ENCODE data around the gene TCF20.

DNA sequence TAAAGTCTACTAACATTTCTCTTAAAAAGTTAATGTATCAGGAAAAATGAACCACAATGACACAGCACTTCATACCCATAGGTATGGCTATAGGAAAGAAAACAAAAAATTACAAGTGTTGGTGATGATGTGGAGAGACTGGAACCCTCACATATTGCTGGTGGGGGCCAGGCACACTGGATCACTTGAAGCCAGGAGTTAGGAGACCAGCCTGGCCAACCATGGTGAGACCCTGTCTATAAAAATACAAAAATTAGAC is 26.7 kb downstream of the TCF20 start:
- TF ChIP-seq, protein P1, sequence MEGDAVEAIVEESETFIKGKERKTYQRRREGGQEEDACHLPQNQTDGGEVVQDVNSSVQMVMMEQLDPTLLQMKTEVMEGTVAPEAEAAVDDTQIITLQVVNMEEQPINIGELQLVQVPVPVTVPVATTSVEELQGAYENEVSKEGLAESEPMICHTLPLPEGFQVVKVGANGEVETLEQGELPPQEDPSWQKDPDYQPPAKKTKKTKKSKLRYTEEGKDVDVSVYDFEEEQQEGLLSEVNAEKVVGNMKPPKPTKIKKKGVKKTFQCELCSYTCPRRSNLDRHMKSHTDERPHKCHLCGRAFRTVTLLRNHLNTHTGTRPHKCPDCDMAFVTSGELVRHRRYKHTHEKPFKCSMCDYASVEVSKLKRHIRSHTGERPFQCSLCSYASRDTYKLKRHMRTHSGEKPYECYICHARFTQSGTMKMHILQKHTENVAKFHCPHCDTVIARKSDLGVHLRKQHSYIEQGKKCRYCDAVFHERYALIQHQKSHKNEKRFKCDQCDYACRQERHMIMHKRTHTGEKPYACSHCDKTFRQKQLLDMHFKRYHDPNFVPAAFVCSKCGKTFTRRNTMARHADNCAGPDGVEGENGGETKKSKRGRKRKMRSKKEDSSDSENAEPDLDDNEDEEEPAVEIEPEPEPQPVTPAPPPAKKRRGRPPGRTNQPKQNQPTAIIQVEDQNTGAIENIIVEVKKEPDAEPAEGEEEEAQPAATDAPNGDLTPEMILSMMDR (IDR thresholded peaks at IDR 0.05): no peak
- no peak for TF ChIP-seq POLR2A (IDR thresholded peaks at IDR 0.05)

All from upper lobe of left lung (tissue), 4 donors.